Stimulated activated CD8-positive, alpha-beta memory T cell treated with anti-CD3 and anti-CD28 coated beads, Interleukin-4, amount 100 ng/mL, for 4 hours (primary cell): ENCODE data around the gene ZNF629.

Experiments
- DNase-seq, 2 donors: peaks; one replicate each; pipeline ENCODE4 v3.0.0-alpha.2; 2020; ENCODE audit warnings: low read depth in 2 of 2, low spot score in 1 of 2

Gene ZNF629

DNA sequence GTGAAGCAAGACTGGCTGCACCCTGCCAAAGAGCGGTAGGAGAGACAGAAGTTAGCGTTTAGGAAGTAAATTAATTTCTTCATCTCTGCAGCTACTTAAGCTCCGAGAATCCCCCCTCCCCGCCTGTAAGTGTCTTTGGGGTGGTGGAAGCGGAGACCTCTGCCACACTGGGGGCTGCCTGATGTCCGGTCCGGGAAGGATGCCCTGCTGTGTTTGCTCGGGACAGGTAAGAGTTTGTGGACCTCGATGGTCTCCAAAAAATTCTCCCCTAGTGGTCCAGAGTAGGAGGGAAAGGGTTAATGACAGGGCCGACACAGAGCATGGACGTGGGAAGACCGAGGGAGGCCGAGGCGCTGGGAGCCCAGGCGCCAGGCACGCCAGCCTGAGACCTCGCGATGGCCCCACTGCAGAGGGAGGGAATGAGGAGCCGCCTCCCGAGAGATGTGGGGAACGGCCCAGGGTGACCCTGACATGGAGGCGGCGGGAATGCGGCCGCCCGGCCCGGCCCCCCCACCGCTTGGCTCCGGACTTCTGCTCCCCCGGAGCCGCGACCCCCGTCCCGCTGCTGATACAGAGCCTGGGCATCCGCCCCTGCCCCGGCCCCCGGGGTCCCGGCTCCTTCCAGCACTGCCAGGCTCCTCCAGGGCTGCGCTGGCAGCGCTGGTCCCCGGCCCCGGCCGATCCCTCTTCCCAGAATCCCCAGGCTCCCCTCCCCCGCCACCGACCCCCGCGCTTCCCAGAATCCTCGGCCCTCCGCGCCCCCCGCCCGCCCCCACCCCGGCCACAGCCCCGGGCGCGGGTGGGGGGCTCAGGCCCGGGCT is 680 bp downstream of the ZNF629 start:
- DNase-seq, result no peak

DNA sequence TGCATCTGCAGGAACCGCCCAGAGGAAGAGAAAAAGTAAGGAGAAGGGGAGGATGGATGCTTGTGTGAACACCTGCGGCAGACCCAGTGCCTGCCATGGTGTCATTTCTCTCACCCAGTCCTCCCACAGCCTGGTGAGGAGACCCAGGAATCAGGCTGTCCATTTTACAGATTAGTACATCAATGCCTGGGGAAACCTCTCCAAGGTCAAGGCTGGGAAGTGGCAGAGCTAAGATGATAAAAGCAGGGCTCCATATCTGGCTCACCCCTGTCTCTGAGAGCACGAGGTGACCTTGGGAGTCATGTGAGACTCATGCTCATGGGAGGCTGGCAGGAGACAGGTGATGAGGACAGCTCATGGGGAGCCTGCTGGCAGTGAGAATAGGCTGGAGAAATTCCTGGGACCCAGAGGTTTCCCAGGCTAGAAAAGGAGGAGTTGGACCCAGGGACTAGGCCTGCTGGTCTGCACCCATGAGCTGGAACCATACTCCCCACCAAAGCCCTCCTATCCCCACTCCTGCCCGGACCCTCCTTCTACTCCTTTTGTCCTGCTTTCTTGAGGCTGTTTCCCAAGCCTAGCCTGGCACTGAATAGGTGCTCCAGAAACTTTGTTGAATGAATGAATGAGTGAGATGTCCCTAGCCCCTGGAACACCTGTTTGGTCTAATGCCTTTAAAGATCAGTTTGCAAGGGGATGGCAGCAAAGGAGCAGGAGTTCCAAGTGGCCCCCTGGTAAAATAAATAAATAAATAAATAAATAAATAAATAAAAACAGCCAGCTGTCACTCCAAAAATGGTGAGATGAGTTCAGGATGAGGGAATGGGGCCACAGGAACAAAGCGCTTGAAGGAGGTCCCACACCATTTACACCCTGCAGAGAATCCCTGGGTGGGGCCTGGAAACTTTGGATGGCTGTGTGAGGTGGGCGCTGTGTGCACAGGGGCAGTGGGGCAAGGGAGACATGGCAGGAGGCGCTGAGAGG is 1.6 kb downstream of the ZNF629 start:
- no peak for DNase-seq

DNA sequence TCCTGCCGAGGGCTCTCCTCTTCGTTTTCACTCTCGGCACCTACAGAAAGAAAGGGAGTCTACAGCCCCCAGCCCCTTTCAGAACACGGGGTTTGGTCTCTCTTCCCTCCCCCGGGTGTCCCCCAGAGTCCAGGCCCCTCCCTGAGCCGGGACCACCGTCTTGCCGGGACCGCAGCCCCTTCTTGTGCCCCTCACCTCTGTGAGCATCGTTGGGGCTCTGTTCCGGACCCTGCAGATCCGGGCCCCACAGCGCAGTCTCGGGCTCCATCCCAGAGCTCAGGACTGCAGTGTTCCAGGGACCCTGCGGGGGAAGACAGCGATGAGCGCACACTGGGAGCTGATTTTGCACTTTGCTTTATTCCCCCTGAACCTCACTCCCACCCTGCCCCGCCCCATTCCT is 2.8 kb downstream of the ZNF629 start:
- no peak for DNase-seq

DNA sequence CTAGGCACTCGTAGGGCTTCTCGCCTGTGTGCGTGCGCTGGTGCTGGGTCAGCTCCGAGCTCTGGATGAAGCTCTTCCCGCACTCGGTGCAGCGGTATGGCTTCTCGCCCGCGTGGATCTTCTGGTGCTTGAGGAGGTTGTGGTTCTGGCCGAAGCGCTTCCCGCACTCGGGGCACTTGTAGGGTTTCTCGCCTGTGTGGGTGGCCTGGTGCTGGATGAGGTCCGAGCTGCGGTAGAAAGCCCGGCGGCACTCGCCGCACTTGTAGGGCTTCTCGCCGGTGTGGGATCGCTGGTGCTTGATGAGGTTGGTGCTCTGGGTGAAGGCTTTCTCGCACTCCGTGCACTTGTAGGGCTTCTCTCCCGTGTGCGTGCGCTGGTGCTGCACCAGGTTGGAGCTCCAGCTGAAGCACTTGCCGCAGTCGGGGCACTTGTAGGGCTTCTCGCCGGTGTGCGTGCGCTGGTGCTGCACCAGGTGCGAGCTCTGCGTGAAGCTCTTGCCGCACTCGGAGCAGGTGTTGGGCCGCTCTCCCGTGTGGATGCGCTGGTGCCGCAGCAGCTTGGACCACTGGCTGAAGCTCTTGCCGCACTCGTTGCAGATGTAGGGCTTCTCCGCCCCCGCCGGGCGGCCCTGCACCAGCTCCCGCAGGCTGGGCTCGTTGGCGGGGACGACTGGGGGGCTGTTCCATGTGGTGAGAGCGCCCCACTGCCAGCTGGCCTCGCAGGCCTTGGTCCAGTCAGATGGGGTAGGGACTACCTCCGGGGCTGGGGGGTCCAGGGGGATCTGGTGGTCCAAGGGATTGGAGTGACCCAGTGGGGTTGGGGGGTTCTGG is 3.5 kb downstream of the ZNF629 start:
- no peak for DNase-seq

DNA sequence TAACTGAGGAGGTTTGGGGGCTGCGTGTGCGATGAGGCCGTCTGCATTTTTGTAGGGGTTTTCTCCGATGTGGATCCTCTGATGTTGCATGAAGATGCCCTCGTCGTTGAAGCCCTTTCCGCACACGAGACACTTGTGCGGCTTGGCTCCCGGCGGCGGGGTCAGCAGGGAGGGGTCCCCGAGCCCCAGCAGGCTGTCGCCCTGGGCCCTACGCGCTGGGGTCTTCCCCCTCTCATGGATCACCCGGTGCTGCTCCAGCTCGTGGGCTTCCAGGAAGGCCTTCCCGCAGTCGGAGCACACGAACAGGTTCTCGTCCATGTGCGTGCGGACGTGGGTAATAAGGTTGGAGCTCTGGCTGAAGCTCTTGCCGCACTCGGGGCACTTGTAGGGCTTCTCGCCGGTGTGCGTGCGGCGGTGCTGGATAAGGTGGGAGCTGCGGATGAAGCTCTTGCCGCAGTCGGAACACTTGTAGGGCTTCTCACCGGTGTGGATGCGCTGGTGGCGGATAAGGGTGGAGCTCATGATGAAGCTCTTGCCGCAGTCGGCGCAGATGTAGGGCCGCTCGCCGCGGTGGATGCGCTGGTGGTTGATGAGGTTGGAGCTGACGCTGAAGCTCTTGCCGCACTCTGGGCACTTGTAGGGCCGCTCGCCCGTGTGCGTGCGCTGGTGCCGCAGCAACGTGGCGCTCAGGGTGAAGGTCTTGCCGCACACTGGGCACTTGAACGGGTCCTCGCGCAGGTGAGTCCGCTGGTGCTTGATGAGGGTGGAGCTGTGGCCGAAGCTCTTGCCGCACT is 4.3 kb downstream of the ZNF629 start:
- DNase-seq, result no peak

DNA sequence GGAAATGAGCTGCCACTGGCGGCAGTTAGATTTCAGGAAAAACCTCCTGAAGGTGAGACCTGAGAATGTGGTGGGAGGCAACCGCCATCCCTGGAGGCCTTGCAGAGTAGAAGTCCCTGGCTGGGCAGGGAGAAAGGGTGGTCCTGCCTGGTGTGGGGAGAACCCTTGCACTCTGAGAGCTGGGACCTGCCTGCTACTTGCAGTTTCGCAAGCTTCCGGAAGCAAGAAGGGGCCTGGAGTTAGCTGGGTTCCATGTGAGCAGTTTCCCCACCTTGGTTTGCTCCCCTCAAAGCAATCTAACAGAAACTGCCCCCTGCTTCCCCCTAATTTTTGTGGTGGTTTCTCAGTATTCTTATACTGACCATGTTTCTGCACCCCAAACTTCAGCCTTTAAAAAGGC is 6.5 kb downstream of the ZNF629 start:
- DNase-seq, result no peak

DNA sequence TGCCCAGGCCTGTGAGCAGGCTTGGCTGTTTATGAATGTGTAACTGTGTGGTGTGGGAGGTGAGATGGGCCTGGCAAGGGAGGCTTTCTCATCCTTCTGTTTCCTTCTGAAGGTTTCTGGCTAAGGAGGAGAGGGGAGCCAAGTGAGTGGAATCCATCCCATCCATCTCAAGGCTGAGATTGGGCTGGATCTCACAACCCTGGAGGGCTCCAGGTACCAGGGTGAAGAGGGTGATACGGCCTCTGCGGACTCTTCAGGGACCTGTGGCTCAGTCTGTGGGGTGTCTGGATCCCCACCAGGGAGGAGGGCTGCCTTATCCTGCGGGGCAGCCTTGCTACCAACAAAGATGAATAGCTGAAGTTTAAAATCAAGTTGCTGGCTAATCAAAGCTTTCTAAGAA is 7.0 kb downstream of the ZNF629 start:
- DNase-seq, result no peak

DNA sequence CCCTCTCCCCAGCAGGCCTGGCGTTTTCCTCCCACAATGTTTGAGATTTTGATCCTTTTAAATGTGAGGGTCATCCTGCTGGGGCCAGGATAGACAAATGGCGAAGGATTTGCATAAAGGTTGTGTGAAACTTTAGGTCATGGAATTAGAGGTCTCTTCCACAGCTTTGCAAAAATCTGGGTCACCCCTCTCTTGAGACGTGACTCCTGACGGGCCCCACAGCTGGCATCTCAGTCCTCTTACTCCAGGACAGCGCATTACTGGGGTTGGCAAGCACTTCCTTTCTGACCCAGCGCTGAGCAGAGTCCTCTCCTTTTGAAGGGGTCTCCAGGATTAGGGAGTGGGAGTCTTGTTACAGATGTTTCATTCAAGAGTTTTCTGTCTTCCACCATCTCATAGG is 7.4 kb downstream of the ZNF629 start:
- DNase-seq, result no peak

DNA sequence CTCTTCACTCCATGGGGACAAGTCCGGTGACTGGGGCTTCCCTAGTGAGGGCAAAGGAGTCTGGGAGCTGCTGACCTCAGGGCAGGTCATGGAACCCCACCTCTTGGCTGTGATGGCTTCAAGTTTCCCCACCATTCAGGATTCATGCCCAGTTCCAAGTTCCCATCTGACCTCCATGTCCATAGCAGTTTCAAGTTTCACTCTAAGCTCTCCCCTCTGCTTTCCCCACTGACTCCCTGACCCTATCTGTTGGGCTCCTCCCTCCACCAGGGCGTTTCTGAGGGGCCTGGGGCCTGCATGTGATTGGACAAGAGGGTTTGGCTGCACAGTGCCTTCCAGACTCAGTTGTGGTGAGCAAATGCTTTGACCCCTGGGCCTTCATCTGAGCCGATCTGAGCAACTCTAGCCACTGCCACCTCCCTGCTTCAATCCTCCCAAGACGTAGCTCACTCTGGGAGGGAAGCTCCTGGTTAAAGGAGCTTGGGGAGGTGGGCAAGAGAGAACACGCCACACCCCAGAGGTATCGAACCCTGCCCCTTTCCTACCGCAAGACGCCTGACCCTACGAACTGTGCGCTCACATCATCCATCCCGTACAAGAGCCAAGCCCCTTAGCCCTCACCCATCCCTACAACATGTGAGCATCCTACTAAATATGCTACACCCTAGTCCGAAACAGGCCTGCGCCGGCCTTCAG is 8.3 kb downstream of the ZNF629 start:
- DNase-seq, result no peak

DNA sequence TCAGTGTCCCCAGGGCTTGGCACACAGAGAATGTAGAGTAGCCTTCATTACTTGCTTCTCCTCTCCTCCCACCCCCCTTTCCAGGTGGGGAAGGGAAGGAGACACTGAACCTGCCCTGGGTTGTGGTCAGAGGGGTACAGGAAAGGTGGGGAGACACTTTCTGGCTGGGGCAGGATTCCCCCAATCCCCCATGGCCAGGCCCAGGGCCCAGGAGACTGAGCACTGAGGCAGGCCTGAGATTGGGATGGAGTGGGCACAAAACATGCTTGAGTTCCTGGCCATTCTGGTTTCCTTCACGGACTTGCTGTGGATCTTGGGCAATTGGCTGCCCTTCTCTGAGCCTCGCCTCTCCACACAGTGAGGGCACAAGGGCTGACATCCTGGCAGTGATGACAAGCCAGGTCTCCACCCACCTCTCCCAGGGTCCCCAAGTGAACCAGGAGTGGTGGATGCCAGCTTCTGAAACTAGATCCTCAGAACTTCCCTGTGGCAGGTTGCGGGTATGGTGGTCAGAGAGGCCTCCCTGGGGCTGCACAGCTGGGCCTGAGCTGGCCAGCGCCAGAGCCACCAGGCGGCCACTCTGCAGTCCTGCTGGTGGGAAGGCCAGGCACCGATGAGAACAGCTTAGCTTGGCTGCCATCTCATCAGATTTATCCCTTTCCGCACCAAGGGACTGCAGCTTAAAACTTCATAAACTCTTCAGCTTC is 9.3 kb downstream of the ZNF629 start:
- DNase-seq, result no peak

DNA sequence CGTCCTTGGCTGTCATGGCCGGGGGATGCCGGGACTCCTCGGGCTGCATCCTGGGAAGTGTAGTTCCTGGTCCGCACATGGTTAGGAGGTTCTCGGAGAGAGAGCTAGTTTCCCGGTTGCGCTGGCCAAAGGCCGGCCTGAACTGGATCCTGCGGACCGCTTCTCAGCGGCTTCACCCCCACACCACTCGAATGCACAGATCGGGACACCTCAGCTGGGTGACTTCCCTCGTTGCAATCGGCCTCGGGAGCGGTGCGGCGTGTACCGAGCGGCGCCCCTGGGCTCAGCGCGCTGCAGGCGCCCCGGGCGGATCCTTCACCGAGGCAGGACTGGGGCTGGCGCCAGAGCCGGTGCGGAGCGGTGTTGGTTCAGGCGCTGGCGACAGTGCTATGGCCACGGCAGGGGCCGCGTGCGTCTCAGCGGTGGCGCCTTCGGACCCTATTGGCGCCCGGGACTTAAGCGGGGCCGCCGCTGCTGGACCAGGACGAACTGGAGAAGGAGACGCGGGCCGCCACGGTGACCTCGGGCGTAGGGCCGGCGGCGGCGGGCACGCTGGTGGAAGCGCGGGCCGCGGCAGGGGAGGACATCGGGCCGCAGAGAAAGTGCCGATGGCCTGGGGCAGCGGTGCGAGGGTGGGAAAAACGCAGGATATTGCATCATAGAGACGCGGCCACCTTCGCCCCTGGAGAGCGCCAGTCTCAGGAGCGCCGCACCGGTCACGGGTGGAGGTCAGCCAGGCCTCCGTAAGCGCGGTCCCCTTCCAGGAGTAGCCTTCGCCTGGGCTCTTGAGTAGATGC is 11.4 kb downstream of the ZNF629 start:
- no peak for DNase-seq

DNA sequence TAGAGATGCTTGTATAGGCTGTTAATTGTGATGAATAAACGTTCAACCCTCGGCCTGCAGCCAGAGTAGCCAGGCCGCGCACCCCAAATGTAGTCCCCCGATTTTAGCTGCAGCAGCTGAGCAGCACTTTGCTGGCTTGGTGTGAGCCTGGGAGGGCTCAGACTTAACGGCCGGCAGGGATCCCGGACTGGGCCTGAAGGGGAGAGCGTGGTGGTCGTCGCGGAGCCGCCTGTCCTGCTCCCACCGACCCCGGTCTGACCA is 11.9 kb downstream of the ZNF629 start:
- no peak for DNase-seq

DNA sequence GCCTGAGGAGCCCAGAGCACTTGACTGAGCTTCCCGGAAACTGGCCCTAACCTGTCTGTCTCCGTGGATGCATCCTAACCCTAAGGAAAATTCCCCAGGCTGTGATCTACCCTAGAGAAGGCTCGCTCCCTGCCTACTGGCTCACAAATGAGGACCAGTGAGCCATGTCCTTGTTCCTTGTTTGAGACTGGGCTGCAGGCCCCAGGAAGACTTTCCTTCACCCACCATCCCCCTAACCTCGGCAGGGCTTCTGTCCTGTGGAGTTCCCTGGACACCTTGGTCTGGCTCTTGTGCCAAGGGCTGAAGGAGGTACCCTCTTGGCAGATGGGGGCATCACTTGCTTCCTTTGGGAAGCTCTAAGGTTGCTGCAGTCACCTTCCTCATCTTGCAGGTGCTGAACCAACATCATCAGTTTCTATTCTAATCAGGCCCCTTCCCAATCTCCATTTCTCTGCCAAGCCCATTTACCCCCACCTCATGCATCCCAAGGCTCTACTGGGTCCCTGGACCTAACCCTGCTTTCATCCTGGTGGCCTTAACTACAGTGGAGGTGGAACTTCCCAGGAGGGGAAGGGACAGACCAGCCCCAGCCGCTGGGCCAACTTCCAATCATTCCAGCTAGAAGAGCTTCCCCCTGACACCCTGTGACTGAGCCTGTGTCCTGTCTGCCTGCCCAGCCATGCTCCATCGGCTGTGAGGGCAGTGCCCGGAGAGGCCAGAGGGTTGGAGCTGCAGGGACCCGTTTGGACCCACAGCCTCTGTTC is 12.5 kb downstream of the ZNF629 start:
- DNase-seq, result no peak

DNA sequence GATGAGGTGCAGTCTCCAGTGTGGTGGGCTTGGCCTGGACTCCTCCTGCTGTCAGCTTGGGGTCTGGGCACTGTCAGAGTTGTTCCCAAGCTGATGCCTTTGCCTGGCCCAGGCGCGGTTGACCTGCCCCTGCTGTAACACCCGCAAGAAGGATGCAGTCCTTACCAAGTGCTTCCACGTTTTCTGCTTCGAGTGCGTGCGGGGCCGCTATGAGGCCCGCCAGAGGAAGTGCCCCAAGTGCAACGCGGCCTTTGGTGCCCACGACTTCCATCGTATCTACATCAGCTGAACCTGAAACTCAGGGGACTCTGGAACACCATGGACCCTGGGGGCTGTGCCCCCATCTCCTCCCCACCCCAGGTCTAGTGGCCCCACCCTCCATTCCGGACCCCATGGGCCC is 13.2 kb downstream of the ZNF629 start:
- no peak for DNase-seq

DNA sequence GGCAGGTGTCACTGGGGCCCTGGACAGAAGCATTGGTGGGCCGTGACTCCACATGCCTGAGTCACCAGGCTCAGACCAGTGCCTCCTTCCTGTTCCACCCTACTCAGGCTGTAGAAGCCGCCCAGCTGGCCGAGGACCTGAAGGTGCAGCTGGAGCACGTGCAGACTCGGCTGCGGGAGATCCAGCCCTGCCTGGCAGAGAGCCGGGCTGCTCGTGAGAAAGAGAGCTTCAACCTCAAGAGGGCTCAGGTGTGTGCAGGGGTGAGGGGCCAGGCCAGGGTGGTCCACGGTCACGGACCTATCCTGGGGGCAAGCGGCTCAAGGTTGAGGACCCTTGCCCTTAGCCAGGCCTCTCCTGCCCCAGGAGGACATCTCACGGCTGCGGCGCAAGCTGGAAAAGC is 15.3 kb downstream of the ZNF629 start:
- no peak for DNase-seq

DNA sequence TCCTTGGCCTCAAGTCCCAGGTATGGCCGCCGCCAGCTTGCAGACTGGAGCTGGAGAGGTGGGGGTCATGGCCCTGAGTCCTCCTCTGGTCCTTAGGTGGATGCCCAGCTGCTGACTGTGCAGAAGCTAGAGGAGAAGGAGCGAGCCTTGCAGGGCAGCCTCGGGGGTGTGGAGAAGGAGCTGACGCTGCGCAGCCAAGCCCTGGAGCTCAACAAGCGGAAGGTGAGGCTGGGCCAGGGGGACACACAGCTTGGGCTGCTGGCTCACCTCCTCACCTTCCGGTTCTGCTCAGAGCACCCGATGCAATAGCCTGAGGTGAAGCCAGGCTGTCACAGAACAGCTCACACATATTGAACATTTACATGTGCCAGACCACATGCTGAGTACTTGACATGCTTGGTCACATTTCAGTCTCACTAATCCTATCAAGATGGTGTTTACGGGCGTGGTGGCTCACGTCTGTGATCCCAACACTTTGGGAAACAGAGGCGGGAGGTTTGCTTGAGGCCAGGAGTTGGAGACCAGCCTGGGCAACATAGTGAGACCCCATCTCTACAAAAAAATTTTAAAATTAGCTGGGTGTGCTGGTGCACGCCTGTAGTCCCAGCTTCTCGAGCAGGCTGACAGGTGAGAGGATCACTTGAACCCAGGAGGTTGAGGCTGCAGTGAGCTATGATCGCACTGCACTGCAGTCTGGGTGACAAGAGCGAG is 17.5 kb downstream of the ZNF629 start:
- no peak for DNase-seq

DNA sequence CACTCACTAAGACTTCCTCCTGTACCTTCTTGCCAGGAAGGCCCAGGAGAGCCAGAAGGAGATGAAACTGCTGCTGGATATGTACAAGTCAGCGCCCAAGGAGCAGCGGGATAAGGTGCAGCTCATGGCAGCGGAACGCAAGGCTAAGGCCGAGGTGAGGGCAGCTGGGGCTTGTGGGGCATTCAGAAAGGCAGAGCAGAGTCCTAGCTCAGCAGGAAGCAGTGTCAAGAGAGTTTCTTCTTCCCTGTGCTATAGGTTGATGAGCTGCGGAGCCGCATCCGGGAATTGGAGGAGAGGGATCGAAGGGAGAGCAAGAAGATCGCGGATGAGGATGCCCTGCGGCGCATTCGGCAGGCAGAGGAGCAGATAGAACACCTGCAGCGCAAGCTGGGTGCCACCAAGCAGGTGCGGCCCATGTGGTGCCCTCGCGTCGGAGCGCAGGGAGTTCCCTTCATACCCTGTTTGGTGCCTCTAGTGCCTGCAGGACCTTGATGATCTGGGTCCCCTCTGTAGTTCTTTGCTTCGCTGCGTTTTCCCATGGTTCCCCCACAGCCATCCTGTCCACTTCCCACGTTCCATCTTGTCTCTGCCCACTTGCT is 18.3 kb downstream of the ZNF629 start:
- no peak for DNase-seq
